Prostate gland (tissue), 2 donors: Measurements from ENCODE around the gene CCDC141. TPM values are rescaled to one million over a fixed set of nuclear protein-coding genes. Genes with fewer than 3 reads are reported as not detected.
A peak's percentile ranks its signal among the peaks of the same experiment; 100 is the strongest.

ENCODE experiments used
- DNase-seq: peaks from one replicate; pipeline ENCODE4 v3.0.0-alpha.2; 2019; ENCODE audit warnings: low spot score
- H3K27ac ChIP-seq, 2 donors: fragments of 200-600 bp; sonication (generic); 2 replicates each; pipeline ENCODE4 v1.5.1; 2017 to 2019
- H3K27me3 ChIP-seq: fragments of 200-600 bp; sonication (generic); replicated peaks from 2 replicates; pipeline ENCODE4 v1.5.1; 2019; ENCODE audit not compliant: insufficient read depth
- H3K36me3 ChIP-seq, 2 donors: fragments of 200-600 bp; sonication (generic); 1 replicate in 1 of 2; 2 replicates in 1 of 2; pipeline versions ENCODE4 v1.5.1 to v1.8.1; 2017 to 2019
- H3K4me1 ChIP-seq: fragments of 200-600 bp; sonication (generic); replicated peaks from 2 replicates; pipeline ENCODE4 v1.5.1; 2019
- H3K4me3 ChIP-seq, 2 donors: fragments of 200-600 bp; sonication (generic); 2 replicates each; pipeline ENCODE4 v1.5.1; 2017 to 2019
- H3K9me3 ChIP-seq: fragments of 200-600 bp; sonication (generic); 2 replicates; pipeline ENCODE4 v1.5.1; 2017
- POLR2A ChIP-seq: fragments of 450-650 bp; IDR thresholded peaks from one replicate; pipeline ENCODE4 v1.6.1; 2016; ENCODE audit warnings: antibody characterized with exemption, mild to moderate bottlenecking
- POLR2AphosphoS5 ChIP-seq: sonication (generic); formaldehyde crosslinking; IDR thresholded peaks from one replicate; pipeline ENCODE4 v1.6.1; 2017; ENCODE audit warnings: antibody characterized with exemption
- WGBS: methylation state at CpG from one replicate; pipeline ENCODE4 v1.1.5; 2018; 5-methylcytosine and 5-hydroxymethylcytosine counted together
- intact Hi-C: fragments of 100-400 bp; cut with DNase I; formaldehyde crosslinking; loops from one replicate; pipeline ENCODE4 v1.14.2; 2022
- total RNA-seq, 2 donors: library from RNA; depleted of rRNA; stranded (reverse); fragments of >200 nt; gene quantifications; one replicate each; pipeline ENCODE4 v1.1.0, GENCODE V29; 2016
- TF ChIP-seq, protein P1 (sequence below), 4 experiments: fragments of 200-600 bp in 2 of 4; fragments of 450-650 bp in 2 of 4; sonication (generic) in 2 of 4; IDR thresholded peaks; 1 replicate in 3 of 4; 2 replicates in 1 of 4; pipeline ENCODE4 v1.5.1; 2016 to 2019; ENCODE audit warnings: antibody characterized with exemption in 4 of 4, mild to moderate bottlenecking in 2 of 4, moderate library complexity in 2 of 4

CCDC141 gene
- total RNA-seq, 2 donors from 2014 or later = 0.32 to 8.6 TPM

DNA sequence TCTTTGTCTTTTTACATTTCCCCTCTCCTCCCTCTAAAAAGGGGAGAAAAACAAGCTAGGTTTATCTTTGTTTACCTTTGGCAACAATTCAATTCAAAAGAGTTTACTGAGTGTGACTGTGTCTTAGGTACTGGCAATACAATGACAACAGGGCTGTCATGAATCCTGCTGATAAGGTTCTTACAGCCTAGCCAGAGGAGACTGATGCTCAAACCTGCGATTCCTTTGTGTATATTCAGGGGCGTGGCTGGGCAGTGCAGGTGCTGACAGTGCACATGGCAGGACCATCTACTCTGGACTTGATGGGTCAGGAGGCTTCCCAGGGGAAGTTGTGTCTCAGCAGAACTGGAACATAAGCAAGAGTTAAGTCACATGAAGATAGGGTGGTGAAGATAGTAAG lies 219.5 kb downstream of the CCDC141 start:
- TF ChIP-seq, protein P1, sequence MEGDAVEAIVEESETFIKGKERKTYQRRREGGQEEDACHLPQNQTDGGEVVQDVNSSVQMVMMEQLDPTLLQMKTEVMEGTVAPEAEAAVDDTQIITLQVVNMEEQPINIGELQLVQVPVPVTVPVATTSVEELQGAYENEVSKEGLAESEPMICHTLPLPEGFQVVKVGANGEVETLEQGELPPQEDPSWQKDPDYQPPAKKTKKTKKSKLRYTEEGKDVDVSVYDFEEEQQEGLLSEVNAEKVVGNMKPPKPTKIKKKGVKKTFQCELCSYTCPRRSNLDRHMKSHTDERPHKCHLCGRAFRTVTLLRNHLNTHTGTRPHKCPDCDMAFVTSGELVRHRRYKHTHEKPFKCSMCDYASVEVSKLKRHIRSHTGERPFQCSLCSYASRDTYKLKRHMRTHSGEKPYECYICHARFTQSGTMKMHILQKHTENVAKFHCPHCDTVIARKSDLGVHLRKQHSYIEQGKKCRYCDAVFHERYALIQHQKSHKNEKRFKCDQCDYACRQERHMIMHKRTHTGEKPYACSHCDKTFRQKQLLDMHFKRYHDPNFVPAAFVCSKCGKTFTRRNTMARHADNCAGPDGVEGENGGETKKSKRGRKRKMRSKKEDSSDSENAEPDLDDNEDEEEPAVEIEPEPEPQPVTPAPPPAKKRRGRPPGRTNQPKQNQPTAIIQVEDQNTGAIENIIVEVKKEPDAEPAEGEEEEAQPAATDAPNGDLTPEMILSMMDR (IDR thresholded peaks at IDR 0.05) = no peak
- no peak for TF ChIP-seq POLR2AphosphoS5
- TF ChIP-seq POLR2A = no peak
- no peaks in the 10 kb centered on the region for H3K36me3 ChIP-seq
- 61% methylated on average over 2 of the region's 2 CpGs for WGBS
- no peak overlapping the region for H3K27ac ChIP-seq
- no peaks in the 10 kb centered on the region for H3K27me3 ChIP-seq
- H3K4me1 ChIP-seq = no peaks in the 10 kb centered on the region
- intact Hi-C loops = no loop called here
- no peaks in the 10 kb centered on the region for H3K9me3 ChIP-seq
- no peak overlapping the region for H3K4me3 ChIP-seq
- DNase-seq = no peak

DNA sequence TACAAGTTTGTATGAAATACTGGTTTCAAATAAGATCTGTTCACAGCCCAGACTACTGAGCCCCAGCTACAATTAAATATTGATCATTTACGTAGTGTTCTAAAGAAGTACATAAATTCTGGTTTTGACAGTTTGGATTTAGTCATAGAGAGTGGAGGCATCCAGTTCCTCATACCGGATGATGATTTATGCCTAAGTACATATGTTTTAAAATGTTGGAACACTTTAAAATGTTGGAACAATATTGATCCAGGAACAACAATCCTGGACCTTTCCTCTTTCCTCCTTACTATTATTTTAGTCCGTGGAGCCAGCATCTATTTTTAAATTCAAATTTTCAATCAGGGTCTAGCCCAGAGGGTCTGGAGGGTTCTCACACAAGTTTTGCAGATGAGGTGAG lies 220.0 kb downstream of the CCDC141 start:
- intact Hi-C loops = no loop called here
- Histone ChIP-seq H3K4me3 (no peak overlapping the region), H3K27me3 (no peaks in the 10 kb centered on the region), H3K36me3 (no peaks in the 10 kb centered on the region), H3K9me3 (no peaks in the 10 kb centered on the region), H3K4me1 (no peaks in the 10 kb centered on the region), H3K27ac (no peak overlapping the region)
- DNase-seq = no peak
- 46% methylated on average over 3 of the region's 3 CpGs for WGBS
- TF ChIP-seq, protein P1 (IDR thresholded peaks at IDR 0.05) = no peak
- peak; percentile 47 for TF ChIP-seq POLR2AphosphoS5
- no peak for TF ChIP-seq POLR2A

DNA sequence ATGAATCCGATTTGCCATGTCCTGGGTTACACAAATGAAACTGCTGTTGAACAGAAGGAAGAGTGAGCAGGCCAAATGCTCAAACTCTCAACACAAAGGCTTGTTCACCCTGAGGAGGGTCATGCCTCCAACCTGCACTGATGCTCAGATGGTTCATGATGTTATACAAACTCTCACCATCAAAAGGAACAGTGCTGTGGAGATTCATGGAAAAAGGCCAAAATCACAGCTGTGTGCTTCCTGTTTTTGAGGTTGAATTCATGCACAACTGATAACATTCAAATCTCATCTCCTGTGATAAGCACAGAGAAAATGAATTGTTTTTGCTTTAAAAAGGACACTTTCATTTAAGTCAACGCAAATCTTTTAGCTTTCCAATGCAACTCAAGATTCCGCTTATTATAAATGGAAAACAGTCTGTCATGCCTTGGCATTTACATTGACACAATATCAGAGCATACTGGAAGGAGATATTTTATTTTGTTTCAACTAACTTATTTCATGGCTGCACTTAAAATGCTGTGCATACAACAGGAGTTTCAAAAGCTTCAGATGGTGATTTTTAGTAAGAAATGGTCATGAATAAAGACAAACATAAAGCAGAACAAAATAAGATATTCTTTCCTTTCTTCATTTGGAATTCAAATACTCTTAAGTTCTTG lies 220.5 kb downstream of the CCDC141 start:
- no peak overlapping the region for H3K4me3 ChIP-seq
- no peak overlapping the region for H3K27ac ChIP-seq
- TF ChIP-seq, protein P1 (IDR thresholded peaks at IDR 0.05) = no peak
- TF ChIP-seq POLR2A (no peak), POLR2AphosphoS5 (no peak)
- H3K9me3 ChIP-seq = no peaks in the 10 kb centered on the region
- WGBS = 75% methylated on average over 3 of the region's 3 CpGs
- H3K36me3 ChIP-seq = no peaks in the 10 kb centered on the region
- intact Hi-C loops = no loop called here
- H3K27me3 ChIP-seq = no peaks in the 10 kb centered on the region
- H3K4me1 ChIP-seq = no peaks in the 10 kb centered on the region
- no peak for DNase-seq

DNA sequence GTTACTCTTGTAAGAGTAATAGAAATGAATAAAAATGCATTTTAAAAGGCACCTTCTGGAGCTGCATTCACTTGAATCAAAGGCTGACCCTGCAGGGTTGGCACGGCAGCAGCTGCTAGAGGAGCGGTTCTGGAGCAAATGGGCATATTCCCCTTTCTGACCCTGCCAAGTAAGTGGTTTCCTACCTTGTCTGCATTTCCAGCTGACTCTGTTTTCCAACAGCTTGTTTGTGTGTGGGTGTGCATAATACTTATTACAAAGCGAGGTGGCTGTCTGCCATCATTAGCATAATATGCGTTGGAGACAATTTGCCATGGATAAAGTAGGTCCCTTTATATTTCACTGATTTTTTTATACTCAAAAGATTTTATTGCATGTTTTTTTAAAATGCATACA lies 221.5 kb downstream of the CCDC141 start:
- no peak overlapping the region for H3K4me3 ChIP-seq
- no peaks in the 10 kb centered on the region for H3K36me3 ChIP-seq
- TF ChIP-seq POLR2AphosphoS5 = no peak
- TF ChIP-seq, protein P1 (IDR thresholded peaks at IDR 0.05) = no peak
- no peak for TF ChIP-seq POLR2A
- no peak overlapping the region for H3K27ac ChIP-seq
- intact Hi-C loops = no loop called here
- no peaks in the 10 kb centered on the region for H3K27me3 ChIP-seq
- DNase-seq = no peak
- no peaks in the 10 kb centered on the region for H3K4me1 ChIP-seq
- no peaks in the 10 kb centered on the region for H3K9me3 ChIP-seq
- WGBS = 60% methylated on average over 4 of the region's 4 CpGs

DNA sequence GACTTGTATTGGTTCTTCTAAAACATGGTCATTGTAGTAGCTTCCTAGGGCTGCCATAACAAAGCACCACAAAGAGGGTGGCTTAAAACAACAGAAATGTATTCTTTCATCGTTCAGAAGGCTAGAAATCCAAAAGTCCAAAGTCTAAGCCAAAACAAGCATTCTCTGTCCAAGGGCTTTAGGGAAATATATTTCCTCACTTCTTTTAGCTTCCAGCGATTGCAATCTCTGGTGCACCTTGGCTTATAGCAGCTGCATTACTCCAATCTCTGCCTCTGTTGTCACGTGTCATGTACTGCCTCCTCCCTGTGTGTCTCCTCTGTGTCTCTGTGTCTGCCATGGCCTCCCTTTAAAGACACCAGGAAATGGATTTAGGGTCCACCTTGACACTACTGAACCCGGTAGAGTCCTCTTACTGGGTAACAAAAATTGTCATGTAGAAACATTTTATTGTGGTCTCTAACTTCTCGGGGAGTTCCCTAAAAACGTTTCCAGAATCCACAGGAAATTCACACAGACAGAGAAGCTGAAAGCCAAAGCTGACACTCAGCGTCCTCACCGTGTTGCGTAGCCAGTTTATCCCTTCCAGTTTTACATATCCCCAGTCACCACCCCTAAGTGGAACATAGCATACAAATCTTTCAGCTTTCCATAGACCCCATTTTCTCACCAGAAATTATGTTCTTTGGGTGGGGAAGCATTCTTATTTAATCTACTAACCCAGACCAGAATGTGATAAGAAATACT lies 222.0 kb downstream of the CCDC141 start:
- Histone ChIP-seq H3K36me3 (no peaks in the 10 kb centered on the region), H3K4me1 (no peaks in the 10 kb centered on the region), H3K27me3 (no peaks in the 10 kb centered on the region), H3K27ac (no peak overlapping the region), H3K9me3 (no peaks in the 10 kb centered on the region), H3K4me3 (no peak overlapping the region)
- DNase-seq = no peak
- intact Hi-C loops = no loop called here
- 36% methylated on average over 9 of the region's 9 CpGs for WGBS
- TF ChIP-seq POLR2A (no peak), POLR2AphosphoS5 (no peak)
- TF ChIP-seq, protein P1 (IDR thresholded peaks at IDR 0.05) = no peak
